Endodermal cell (in vitro differentiated cells): Measurements from ENCODE around the gene SUOX. TPM values are rescaled to one million over a fixed set of nuclear protein-coding genes. Genes with fewer than 3 reads are reported as not detected.

Experiments
- DNase-seq: peaks from one replicate; pipeline ENCODE4 v3.0.0-alpha.2; 2017
- H3K27ac ChIP-seq: 2 replicates; pipeline ENCODE4 v1.5.1; 2013; ENCODE audit warnings: mild to moderate bottlenecking, low read depth, low read length, moderate library complexity
- H3K27me3 ChIP-seq: 2 replicates; pipeline ENCODE4 v1.6.1; 2013; ENCODE audit warnings: mild to moderate bottlenecking, low read length, moderate library complexity; ENCODE audit not compliant: insufficient read depth, control insufficient read depth, poor library complexity, severe bottlenecking
- H3K36me3 ChIP-seq: 2 replicates; pipeline ENCODE4 v1.7.0; 2013; ENCODE audit warnings: mild to moderate bottlenecking, low read length, moderate library complexity; ENCODE audit not compliant: control insufficient read depth, insufficient read depth
- H3K4me1 ChIP-seq: one replicate; pipeline ENCODE4 v1.7.0; 2013; ENCODE audit warnings: low read length; ENCODE audit not compliant: control insufficient read depth, insufficient read depth
- H3K4me3 ChIP-seq: 2 replicates; pipeline ENCODE4 v1.5.1; 2013; ENCODE audit warnings: mild to moderate bottlenecking, low read length, moderate library complexity
- H3K9ac ChIP-seq: 2 replicates; pipeline ENCODE4 v1.6.1; 2013; ENCODE audit warnings: mild to moderate bottlenecking, low read length, moderate library complexity; ENCODE audit not compliant: poor library complexity, severe bottlenecking; ENCODE audit errors: extremely low read depth
- H3K9me3 ChIP-seq: 2 replicates; pipeline ENCODE4 v1.6.1; 2013; ENCODE audit warnings: mild to moderate bottlenecking, low read length, moderate library complexity; ENCODE audit not compliant: control insufficient read depth
- H3K27ac Mint-ChIP-seq: 2 replicates; pipeline ENCODE4 v1.8.0; 2020; ENCODE audit warnings: mixed read lengths
- H3K27me3 Mint-ChIP-seq: 2 replicates; pipeline ENCODE4 v1.8.0; 2021; ENCODE audit warnings: mild to moderate bottlenecking, mixed read lengths; ENCODE audit not compliant: insufficient read depth
- H3K36me3 Mint-ChIP-seq: 2 replicates; pipeline ENCODE4 v1.8.0; 2020; ENCODE audit warnings: low read depth, mixed read lengths
- H3K4me1 Mint-ChIP-seq: 2 replicates; pipeline ENCODE4 v1.8.0; 2020; ENCODE audit warnings: mixed read lengths
- H3K4me3 Mint-ChIP-seq: 2 replicates; pipeline ENCODE4 v1.8.0; 2020; ENCODE audit warnings: mild to moderate bottlenecking, moderate library complexity, mixed read lengths
- H3K9me3 Mint-ChIP-seq: 2 replicates; pipeline ENCODE4 v1.8.0; 2020; ENCODE audit warnings: mild to moderate bottlenecking, mixed read lengths
- CTCF ChIP-seq: fragments of 200-600 bp; sonication (generic); conservative IDR thresholded peaks from 2 replicates; pipeline ENCODE4 v1.5.0; 2021; ENCODE audit warnings: antibody characterized with exemption, mild to moderate bottlenecking
- WGBS, 2 experiments: methylation state at CpG; one replicate each; pipeline versions ENCODE4 v1.1.5 to v1.1.7; 2013; ENCODE audit warnings: missing lambda C conversion rate in 2 of 2, mixed read lengths in 1 of 2; ENCODE audit not compliant: insufficient coverage in 1 of 2, insufficient read length in 1 of 2; 5-methylcytosine and 5-hydroxymethylcytosine counted together
- total RNA-seq, 2 donors: library from RNA; stranded (reverse); fragmentation: NEBNext Ultra II Directional in 1 of 2; extraction: Animal tissue kit (Norgen Biotek cat#: 25700) in 1 of 2; gene quantifications; 2 replicates in 1 of 2; 3 replicates in 1 of 2; pipeline ENCODE4 v1.2.1, GENCODE V29; 2021

The SUOX gene
- total RNA-seq, 2 donors from 2014 or later = 23.2 to 27.5 TPM

- Mint-ChIP-seq H3K27ac (no peak overlapping the region), H3K4me1 (peaks cover 4% of the 10 kb centered on the region), H3K4me3 (no peak overlapping the region), H3K27me3 (no peaks in the 10 kb centered on the region), H3K36me3 (no peaks in the 10 kb centered on the region), H3K9me3 (no peaks in the 10 kb centered on the region)
- H3K4me1 ChIP-seq = peaks cover 5% of the 10 kb centered on the region
- peak; percentile 66 for TF ChIP-seq CTCF
- H3K9me3 ChIP-seq = no peaks in the 10 kb centered on the region
- WGBS, 2 experiments = 93 to 94% methylated on average over 5 to 6 of the region's 6 CpGs
- H3K27ac ChIP-seq = no peak overlapping the region
- no peaks in the 10 kb centered on the region for H3K27me3 ChIP-seq
- peak; percentile 89 for DNase-seq
- no peak overlapping the region for H3K4me3 ChIP-seq
- no peaks in the 10 kb centered on the region for H3K36me3 ChIP-seq
- no peak overlapping the region for H3K9ac ChIP-seq
Measured at GRCh38 chr12:55955800-55956508, 41.1 kb upstream of the SUOX start.

GRCh38 chr12:55957106-55957859 is 39.8 kb upstream of the SUOX start:
- no peaks in the 10 kb centered on the region for H3K9me3 Mint-ChIP-seq
- no peaks in the 10 kb centered on the region for H3K27me3 ChIP-seq
- H3K36me3 Mint-ChIP-seq = no peaks in the 10 kb centered on the region
- WGBS, 2 experiments = 86 to 93% methylated on average over 5 of the region's 5 CpGs
- H3K4me3 Mint-ChIP-seq = no peak overlapping the region
- H3K9ac ChIP-seq = no peak overlapping the region
- peaks cover 4% of the 10 kb centered on the region for H3K4me1 Mint-ChIP-seq
- H3K27ac Mint-ChIP-seq = no peak overlapping the region
- no peak for DNase-seq
- no peaks in the 10 kb centered on the region for H3K36me3 ChIP-seq
- no peaks in the 10 kb centered on the region for H3K27me3 Mint-ChIP-seq
- H3K9me3 ChIP-seq = no peaks in the 10 kb centered on the region
- no peak for TF ChIP-seq CTCF
- peaks cover 5% of the 10 kb centered on the region for H3K4me1 ChIP-seq
- no peak overlapping the region for H3K4me3 ChIP-seq
- H3K27ac ChIP-seq = no peak overlapping the region

GRCh38 chr12:55963760-55964159 is 33.3 kb upstream of the SUOX start:
- no peak overlapping the region for H3K9ac ChIP-seq
- H3K27ac ChIP-seq = no peak overlapping the region
- H3K9me3 ChIP-seq = no peaks in the 10 kb centered on the region
- peaks cover 28% of the 10 kb centered on the region for H3K4me1 Mint-ChIP-seq
- no peaks in the 10 kb centered on the region for H3K9me3 Mint-ChIP-seq
- H3K4me3 ChIP-seq = no peak overlapping the region
- peaks cover 8% of the 10 kb centered on the region for H3K4me1 ChIP-seq
- no peak overlapping the region for H3K27ac Mint-ChIP-seq
- no peaks in the 10 kb centered on the region for H3K27me3 ChIP-seq
- DNase-seq = no peak
- H3K36me3 Mint-ChIP-seq = peaks cover 3% of the 10 kb centered on the region
- TF ChIP-seq CTCF = no peak
- H3K27me3 Mint-ChIP-seq = no peaks in the 10 kb centered on the region
- H3K4me3 Mint-ChIP-seq = no peak overlapping the region
- peaks cover 4% of the 10 kb centered on the region for H3K36me3 ChIP-seq
- WGBS, 2 experiments = 97 to 100% methylated on average over 1 to 2 of the region's 2 CpGs
